Inflammatory macrophage (primary cell): Measurements from ENCODE around the gene ABCC8.
A peak's percentile ranks its signal among the peaks of the same experiment; 100 is the strongest.

Experiments used
- DNase-seq, 2 donors: peaks; one replicate each; pipeline ENCODE4 v3.0.0-alpha.2; 2020 to 2022

Gene ABCC8

DNA sequence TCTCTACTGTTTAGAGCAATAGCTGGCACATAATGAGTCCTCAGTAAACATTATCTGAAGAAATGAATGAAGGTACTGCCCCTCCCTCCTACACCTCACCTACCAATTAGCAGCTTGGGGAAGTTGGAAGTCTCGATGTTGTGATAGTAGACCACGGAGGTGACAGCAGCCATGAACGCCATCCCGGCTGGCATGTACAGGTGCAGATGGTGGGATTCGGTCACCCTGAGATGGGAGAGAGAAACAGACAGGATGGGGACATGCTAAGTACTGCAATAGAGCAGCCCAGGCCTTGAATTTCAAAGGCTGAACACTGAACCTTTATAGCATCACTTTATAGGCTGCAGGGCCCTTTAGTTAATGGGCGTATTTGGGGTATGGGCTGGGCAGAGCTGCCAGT lies 6.6 kb downstream of the ABCC8 start:
- DNase-seq, result no peak

DNA sequence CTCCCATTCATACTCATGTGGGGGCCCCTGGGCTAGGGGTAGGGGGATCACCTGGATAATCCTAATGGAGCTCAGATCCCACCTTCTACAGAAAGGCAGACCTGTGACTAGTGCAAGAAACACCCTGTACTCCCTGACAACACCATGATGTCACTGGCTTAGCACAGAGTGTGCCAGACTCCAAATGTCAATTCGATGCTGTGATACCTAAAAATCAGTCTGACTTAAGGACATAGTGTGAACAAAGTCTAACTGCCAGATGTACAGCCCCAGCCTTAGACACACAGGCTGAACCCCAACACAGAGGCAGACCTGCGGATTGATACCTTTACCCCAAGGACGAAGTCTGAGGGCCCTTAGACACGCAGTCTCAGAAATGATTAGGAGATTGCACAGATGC lies 8.5 kb downstream of the ABCC8 start:
- no peak for DNase-seq

DNA sequence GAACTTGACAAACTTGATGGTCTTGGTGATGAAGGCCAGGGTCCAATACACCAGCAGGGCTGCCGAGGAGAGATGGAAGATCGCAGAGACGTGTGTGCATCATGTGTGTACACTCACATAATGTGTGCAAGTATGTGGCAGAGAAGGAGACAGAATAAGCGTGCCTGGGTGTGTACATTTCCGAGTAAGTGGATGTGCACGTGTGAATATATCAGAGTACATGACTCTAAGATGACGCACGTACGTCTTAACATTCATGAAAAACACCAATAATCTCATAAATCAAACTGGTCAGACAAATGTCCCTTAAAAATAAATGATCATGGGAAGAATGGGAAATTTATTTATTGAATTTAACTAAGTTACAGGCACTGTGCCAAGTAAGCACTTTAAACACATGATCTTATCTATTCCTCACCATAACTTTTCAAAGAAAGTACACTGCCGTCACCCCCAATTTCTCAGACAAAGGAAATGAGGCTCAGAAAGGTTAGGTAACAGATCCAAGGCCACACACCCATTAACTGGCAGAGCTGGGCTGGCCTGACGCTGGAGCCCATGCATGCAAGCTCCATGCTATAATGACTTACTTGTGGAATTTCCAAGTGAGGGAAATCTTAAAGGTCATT lies 13.0 kb downstream of the ABCC8 start:
- no peak for DNase-seq

DNA sequence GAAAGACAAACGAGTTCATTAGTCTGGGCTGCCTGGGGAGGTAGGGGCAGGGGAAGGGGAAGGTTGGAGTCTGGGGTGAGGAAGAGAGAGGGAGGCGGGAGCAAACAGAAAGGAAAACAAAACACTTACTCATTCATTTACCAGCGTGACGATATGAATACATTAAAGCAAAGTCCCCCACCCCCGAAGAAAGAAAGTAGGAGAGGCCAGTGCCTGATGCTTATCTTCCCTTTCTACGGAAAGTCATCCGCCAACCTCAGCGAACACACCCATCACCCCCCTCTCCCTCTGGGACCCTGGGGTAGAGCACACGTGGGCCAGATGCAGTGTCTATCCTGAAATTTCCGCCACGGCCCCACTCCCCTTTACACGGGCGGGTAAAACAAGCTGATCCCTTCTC lies 13.7 kb downstream of the ABCC8 start:
- DNase-seq, result no peak

DNA sequence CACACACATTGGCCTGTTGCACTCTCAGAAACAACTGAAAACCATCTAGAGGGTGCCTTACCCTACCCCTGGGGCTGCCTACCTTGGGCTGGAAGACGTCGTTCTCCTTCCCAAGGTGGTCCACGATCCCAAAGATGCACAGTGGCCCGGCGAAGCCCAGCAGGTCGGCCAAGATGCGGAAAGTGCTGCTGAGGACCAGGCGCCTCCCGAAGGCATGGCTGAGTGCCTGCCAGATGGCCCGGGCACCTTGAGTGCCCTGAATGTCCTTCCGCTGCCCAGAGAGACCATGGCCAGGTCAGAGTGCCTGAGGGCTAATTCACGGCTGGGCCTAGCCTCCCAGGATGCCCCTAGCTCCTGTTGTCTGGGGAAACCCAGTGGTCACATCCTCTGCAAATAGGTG lies 16.2 kb downstream of the ABCC8 start:
- DNase-seq, result no peak

DNA sequence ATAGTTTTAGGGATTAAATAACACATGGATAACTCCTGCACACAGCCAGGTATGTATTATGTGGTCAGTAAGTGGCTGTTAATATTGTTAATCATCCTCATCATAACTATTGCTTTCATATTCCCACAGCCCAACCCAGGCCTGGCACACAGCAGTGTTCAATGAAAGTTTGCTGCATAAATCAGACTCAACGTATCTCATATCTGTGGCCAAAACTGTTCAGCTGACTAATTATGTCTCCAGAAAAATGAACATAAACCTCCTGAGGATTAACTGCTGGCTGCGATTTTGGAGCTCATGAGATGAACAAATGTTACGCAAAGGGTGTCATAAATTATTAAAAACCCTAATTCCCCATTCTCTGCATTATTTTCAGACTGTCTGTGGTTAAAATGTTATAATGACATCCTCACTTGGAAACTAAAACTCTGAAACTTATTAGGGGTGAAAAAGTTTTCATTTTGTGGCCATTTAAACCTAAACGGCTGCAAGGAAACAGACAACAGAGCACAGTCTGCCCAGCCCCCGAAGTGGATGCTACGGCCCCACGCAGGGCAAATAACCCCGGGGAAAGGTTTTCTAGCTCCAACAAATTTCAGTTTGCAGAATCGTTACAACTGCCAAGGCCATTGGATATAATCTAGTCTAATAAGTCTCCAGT lies 17.3 kb downstream of the ABCC8 start:
- no peak for DNase-seq

DNA sequence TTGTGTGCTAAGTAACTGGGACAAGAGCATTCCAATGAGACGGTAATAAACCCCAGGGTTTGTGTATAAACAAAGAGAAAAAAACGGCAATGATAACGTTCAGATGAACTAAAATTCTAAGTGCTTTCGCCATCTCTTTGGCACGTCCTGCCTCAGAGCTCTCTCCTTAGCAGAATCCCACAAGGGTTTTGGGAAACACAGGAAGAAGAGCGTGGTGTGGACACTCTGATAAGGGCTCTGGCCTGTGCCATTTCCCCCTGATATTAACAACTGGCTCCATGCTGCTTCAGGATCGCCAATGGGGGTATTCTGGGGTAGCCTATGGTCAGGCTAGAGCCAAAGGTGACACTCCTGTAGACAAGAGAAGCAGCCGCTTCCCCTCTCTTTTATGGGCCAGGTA lies 18.4 kb downstream of the ABCC8 start:
- DNase-seq, result no peak

DNA sequence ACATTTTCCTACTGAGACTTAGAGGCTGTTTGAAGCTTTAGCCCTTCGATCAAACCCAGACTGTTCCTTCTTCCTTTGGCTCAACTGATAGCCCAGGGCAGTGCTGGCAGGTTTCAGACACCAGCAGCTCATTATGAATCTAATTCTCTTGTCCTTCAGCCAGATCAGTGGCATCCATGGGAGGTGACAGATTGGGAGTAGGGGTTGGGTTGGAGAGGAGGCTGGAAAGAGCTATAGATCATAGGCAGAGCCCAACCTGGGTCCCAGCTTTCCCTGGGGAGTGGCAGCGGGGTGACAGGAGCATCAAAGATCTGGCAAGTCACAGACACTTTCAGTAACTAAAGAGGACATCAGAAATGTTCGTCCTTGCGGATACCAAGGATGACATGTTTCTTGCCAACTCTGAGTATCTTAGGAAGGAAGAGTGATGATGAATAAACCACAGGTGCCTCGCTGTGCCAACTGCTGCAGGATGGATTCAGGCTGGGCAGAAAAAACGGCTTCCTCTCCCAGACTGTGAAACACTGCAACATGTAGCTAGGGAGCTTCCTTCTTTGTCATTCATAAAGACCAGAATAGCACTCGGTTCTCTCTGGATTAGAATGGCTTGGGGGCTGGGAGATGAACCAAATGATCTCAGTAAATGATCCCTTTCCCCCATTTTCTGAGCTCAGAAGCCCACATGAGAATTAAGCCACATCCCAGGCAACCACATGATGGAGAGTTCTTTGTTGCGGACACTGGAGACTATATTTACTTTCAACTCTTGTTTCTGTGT lies 19.1 kb downstream of the ABCC8 start:
- no peak for DNase-seq

DNA sequence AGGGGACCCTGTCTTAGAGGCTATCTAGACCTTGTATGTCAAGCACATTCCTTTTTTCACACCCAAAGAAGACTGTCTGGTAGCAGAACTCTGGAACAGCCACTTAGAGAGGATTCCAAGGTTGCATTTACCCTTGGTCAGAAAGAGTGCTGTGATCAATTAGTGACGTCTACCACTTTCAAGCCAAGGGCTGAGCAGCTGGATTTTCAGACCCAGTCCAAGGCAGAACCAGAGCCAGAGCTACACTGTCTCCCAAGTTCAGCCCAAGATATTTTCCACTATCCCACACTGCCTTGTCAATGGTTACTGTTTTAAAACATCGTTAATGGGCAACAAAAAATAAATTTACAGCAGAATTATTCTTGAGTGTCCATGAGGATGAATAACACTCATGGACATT lies 24.0 kb downstream of the ABCC8 start:
- no peak for DNase-seq

DNA sequence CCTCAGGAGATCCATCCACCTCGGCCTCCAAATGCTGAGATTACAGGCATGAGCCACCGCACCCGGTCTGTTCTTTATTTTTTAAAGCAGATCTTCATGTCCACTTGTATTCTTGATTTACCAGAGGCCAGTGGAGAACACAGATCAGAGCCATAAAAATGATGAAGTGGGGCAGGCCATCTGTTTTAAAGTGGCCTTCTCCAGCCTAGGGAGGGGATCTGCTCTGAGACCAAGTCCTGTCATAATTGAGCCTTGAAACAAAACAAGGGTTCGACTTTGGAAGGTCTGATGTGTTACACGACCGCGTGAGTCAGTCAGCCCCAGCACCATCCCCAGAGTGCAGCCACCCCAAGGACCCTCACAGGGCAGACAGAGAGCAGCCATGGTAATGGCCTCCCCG lies 27.5 kb downstream of the ABCC8 start:
- no peak for DNase-seq

DNA sequence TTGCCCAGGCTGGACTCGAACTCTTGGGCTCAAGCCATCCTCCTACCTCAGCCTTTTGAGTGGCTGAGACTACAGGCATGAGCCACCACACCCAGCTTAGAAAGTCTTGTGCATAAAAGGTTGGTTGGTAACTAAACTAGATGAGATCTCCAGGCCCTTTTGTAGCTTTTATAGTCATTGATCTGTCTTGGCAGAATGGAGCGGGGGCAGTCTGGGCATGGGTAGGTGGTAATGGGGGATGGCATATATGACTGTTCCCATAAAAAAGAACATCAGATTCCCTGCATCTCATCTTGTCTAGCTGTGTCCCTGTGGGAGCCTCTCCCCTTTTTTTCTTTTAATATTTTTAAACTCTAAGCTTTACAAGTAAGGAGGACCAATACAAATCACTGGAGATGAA lies 30.2 kb downstream of the ABCC8 start:
- no peak for DNase-seq

DNA sequence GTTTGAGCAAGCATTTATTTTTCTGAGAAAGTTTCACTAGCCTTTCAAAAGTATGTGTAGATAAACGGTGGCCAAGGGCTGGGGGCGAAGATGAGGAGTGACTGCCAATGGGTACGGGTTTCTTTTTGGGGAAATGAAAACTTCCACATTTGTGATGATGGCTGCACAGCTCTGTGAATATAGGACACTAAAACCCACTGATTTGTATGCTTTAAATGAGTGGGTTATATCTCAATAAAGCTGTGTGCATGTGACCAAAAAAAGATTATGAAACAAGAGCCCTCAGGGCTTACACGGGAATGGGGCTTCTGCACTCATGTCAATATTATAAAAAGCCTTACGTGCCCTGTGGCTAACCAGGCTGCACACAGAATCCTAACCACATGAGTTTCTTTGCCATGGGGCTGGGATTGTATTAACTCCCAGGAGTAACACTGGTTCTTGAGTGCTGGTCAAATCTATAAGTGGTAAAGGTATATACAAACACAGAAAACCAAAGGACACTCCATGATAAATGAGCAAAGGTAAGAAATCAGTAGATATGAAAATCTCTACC lies 31.3 kb downstream of the ABCC8 start:
- DNase-seq, result no peak

DNA sequence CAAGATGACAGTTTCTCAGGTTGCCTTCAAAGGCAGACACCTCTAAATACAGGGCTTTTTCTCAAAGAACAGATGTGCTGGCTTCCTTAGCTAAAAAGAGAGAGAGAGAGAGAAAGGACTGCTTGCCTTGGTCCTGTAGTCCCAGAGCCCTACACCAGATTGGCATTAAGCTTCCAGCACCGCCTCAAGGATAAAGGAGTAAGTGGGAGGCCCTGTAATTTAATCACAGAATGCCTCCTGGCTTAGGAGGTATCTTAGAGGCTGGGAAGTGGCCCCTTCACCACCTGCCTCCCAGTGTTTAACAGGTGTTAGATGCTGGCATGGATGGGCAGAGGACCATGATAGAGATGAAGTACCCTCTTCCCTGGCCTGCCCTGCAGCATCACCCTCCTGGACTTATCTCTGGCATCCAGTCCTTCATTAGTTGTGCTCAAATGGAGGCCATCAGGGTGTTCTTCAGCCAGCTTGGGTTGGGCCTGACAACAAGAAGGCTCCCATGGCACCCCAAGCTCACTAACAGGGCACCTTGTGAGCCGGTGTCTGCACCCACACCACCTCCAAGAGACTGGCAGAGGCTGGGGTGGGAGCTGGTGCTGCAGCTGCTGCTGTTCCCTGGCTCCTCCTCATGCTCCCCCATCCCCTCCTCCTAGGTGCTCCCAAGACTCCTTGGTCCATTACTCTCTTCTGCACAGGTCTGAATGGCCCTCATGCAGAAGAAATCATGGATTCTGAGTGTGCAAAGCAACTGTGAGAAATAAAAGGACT lies 32.5 kb downstream of the ABCC8 start:
- no peak for DNase-seq

DNA sequence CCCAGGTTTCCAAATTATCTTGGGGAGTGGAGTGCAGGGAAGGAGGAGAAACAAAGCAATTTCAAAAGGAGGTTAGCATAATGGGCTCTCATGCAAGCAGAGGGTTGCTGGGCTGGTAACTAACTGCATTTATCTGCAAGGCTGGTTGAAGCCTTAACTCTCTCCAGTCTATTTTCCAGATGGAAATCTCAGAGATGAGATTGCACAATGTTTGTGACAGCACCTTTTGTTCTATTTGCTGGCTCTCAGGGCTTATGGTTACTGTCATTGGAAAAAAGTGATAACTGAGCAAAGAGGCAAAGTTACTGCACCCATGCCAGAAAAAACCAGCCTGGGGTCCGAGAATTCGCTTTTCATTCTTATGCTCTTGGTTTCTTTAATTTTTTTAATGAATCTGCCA lies 33.2 kb downstream of the ABCC8 start:
- DNase-seq, result no peak

DNA sequence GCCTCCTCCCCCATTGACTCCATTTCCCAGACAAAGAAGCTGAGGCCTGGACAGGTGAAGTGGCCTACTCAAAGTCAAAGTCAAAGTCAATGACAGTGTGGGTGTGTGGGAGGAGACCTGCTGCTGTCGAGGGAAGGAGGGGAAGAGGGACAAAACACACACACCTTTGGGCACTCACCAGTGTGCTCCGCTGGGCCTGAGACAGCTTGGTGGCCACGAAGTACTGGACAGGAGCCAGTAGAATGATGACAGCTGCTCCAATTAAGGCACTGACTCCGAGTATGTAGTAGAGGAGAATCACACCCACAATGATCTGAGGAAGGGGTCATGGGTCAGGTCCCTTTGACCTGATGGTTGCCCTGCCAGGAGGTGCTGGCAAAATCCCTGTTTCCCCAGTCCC lies 33.6 kb downstream of the ABCC8 start:
- no peak for DNase-seq

DNA sequence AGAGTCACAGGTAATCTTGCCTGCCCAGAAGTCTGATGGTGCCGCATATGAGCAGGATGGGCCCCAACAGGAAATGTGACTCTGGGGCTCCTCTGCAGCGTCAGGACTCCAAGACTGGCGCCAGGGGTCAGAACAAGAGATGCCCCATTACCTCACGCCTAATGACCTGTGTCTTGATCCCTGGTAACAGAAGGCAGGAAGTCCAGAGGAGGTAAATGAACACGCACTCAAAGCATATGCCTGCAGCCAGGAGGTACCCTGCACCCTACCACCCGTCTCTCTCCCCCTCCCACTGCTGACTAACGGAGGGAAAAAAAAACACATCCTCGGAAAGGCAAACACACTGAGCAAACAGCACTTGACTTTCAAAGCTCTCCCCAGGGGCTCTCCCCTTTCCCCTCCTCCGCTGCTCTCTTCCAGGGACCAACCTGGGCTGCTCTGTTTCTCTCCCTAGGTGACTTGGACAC lies 37.3 kb downstream of the ABCC8 start:
- no peak for DNase-seq

DNA sequence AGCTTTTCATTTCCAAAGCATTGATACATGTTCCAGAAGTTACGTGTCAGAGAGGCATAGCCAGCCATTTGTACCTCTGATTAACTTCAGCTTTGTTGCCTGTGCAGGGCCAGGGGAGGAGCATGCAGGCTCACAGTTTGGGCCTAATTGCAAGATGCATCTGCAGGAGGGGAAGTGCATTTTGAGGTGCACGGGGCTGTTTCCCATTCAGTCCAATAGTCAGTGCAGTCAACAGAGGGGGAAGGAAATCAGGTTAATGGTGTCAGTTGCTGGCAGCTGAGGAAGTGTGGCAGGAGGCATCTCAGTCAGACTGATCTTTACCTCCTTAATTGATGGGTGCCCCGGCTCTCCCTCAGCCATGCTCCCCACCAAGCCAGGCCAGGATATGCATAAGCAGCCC lies 39.3 kb downstream of the ABCC8 start:
- peak in 1 of 2 donors; percentile 3 for DNase-seq

DNA sequence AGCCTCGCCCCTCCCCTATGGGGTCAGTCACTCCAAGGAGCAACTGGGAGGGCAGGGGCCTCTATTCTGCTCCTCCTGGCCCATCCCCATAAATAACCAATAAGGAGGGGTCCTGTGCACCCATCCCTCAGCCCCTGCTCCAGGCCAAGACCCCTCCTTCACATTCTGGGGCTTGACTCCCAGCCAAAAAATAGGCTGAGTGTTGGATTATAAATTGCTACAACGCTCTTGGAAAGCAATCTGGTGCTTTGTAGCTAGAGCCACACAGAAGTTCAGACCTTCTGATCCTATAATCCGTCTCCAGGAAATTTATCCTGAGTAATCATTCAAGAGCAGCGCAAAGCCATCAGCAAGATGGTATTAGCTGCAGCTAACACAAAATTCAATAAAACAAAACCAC lies 42.5 kb downstream of the ABCC8 start:
- no peak for DNase-seq

DNA sequence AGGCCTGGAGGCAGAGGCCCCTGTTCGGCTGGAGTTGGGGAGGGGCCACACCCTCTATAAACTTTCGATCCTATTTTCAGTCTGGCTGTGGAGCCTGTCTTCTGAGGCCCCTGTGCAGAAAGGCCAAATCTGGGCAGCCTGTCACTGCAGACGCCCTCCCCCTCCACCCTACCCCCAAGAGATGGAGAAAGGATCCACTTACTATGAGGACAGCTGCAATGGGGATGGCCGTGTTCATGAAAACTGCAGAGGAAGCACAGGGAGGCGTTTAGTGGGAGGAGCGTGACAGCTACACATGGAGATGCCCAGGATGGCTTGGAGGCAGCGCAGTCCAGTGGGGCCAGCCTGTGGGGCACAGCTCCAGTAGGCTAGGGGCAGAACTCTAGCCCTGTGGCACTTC lies 44.6 kb downstream of the ABCC8 start:
- no peak for DNase-seq

DNA sequence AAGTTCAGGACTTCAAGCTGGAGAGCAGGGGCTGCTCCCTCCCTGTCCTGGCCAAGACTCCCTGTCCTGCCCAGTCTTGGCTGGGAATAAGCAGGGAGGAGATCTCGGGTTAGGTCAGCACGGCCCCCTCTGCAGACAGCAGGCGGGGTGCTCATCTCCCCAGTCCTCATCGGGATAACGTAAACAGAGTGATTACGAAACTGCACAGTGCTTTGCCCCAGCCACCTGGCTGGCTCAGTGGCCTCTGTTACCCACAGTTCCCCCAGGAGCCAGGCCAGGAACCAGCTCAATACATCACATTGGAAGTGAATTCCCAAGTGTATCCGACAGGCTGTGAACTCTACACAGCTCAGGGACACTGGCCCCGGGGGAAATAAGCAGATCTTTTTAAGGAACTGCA lies 45.5 kb downstream of the ABCC8 start:
- DNase-seq, result no peak

DNA sequence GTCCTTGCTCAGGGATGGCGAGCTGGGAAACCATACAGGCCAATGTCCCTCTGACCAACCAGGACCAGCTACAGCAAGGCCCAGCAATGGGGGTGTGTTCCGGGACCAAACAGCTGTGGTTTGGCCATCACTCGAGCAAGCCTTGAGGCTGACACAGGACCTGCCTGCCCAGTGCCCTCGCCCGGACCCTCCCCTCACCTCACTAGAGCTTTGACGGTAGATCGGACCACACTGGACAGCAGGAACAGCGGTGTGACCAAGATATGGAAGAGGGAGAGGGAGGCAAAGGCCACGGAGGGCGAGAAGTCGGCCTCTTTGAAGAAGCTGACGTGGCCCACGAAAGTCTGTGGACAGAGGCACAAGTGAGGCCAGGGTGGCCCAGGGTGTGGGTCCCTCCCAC lies 46.0 kb downstream of the ABCC8 start:
- no peak for DNase-seq

DNA sequence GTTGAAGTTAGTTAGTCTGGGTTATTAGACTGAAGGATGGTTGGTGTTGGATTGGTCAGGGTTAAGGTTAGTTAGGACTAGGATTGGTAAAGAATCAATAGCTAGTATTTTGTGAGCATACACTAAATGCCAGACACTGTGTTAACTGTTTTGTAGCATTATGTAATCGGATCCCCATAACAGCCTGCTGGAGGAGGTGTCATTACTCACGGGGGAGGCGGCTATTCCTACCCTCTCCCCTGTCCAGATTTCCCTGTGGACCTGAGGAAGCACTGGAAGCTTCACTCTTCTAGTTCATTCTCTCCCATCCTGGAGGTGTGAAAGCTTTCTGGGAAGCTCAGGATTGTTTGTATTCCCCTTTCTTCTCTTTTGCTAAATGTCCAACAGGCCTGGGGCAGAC lies 47.7 kb downstream of the ABCC8 start:
- DNase-seq, result no peak

DNA sequence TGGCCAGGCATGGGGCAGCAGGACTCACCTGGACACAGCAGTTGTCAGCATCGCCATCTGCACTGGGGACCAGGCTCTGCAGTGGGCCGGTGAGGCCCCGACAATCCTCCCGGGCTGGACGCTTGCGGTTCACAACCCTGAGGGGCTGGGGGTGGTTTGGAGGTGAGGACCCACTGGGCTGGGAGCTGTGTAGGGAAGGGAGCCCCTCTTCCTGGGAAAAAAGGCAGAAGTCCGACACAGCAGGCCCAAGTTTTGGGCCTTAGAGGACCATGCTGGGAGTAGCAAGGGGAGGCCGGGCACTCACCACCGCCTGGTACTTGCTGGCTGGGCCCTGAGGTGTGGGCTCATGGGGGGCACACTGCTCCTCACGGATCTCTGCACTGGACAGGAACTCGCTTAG lies 48.4 kb downstream of the ABCC8 start:
- no peak for DNase-seq
